Measurements from ENCODE around the gene C6orf62. TPM values are rescaled to one million over a fixed set of nuclear protein-coding genes. Genes with fewer than 3 reads are reported as not detected.
"Not testable (repeated sequence)": the region's sequence is repeated elsewhere in the genome, so short reads cannot be mapped to it uniquely, and the experiment has no call there.

C6orf62 gene
- total RNA-seq, 1 donor from 2014 or later, result 155 TPM

GRCh38 chr6:24752503-24752902 lies 33.5 kb upstream of the C6orf62 start:
- Mint-ChIP-seq H3K9me3 (ENCODE audit: unreplicated experiment) (peaks cover 3% of the 10 kb centered on the region), H3K4me1 (ENCODE audit: low read depth, unreplicated experiment) (no peaks in the 10 kb centered on the region), H3K36me3 (ENCODE audit: unreplicated experiment) (no peaks in the 10 kb centered on the region), H3K27me3 (ENCODE audit: unreplicated experiment) (peaks cover 2% of the 10 kb centered on the region), H3K4me3 (ENCODE audit: unreplicated experiment) (no peak overlapping the region), H3K27ac (ENCODE audit: unreplicated experiment) (no peak overlapping the region)
- TF ChIP-seq CTCF (IDR thresholded peaks at IDR 0.05; ENCODE audit: partially characterized antibody, unreplicated experiment), result no peak
- DNase-seq, result no peak

GRCh38 chr6:24750878-24751277 lies 31.9 kb upstream of the C6orf62 start:
- not testable (repeated sequence) for H3K4me1 Mint-ChIP-seq (ENCODE audit: low read depth, unreplicated experiment); H3K9me3 Mint-ChIP-seq (ENCODE audit: unreplicated experiment); DNase-seq; H3K36me3 Mint-ChIP-seq (ENCODE audit: unreplicated experiment); H3K27me3 Mint-ChIP-seq (ENCODE audit: unreplicated experiment); H3K4me3 Mint-ChIP-seq (ENCODE audit: unreplicated experiment); H3K27ac Mint-ChIP-seq (ENCODE audit: unreplicated experiment)

- Mint-ChIP-seq H3K27me3 (ENCODE audit: unreplicated experiment) (peaks cover 2% of the 10 kb centered on the region), H3K4me1 (ENCODE audit: low read depth, unreplicated experiment) (no peaks in the 10 kb centered on the region), H3K9me3 (ENCODE audit: unreplicated experiment) (peaks cover 3% of the 10 kb centered on the region), H3K36me3 (ENCODE audit: unreplicated experiment) (no peaks in the 10 kb centered on the region), H3K27ac (ENCODE audit: unreplicated experiment) (no peak overlapping the region), H3K4me3 (ENCODE audit: unreplicated experiment) (no peak overlapping the region)
- TF ChIP-seq CTCF (IDR thresholded peaks at IDR 0.05; ENCODE audit: partially characterized antibody, unreplicated experiment), result no peak
- no peak for DNase-seq
Observed at GRCh38 chr6:24749297-24749696, 30.3 kb upstream of the C6orf62 start.

GRCh38 chr6:24744911-24745310 lies 26.0 kb upstream of the C6orf62 start:
- no peak for DNase-seq
- no peak overlapping the region for H3K27ac Mint-ChIP-seq (ENCODE audit: unreplicated experiment)
- H3K4me1 Mint-ChIP-seq (ENCODE audit: low read depth, unreplicated experiment), result no peaks in the 10 kb centered on the region
- H3K9me3 Mint-ChIP-seq (ENCODE audit: unreplicated experiment), result peaks cover 3% of the 10 kb centered on the region
- no peaks in the 10 kb centered on the region for H3K27me3 Mint-ChIP-seq (ENCODE audit: unreplicated experiment)
- H3K4me3 Mint-ChIP-seq (ENCODE audit: unreplicated experiment), result no peak overlapping the region
- no peaks in the 10 kb centered on the region for H3K36me3 Mint-ChIP-seq (ENCODE audit: unreplicated experiment)
- no peak for TF ChIP-seq CTCF (IDR thresholded peaks at IDR 0.05; ENCODE audit: partially characterized antibody, unreplicated experiment)

- Mint-ChIP-seq H3K4me3 (ENCODE audit: unreplicated experiment) (no peak overlapping the region), H3K36me3 (ENCODE audit: unreplicated experiment) (no peaks in the 10 kb centered on the region), H3K27ac (ENCODE audit: unreplicated experiment) (no peak overlapping the region), H3K4me1 (ENCODE audit: low read depth, unreplicated experiment) (no peaks in the 10 kb centered on the region), H3K27me3 (ENCODE audit: unreplicated experiment) (no peaks in the 10 kb centered on the region), H3K9me3 (ENCODE audit: unreplicated experiment) (peaks cover 3% of the 10 kb centered on the region)
- TF ChIP-seq CTCF (IDR thresholded peaks at IDR 0.05; ENCODE audit: partially characterized antibody, unreplicated experiment), result no peak
- DNase-seq, result no peak
Observed at GRCh38 chr6:24743944-24744335, 25.0 kb upstream of the C6orf62 start.
